GM12878 (cell line): ENCODE results near the gene COL26A1. TPM values are rescaled to one million over a fixed set of nuclear protein-coding genes. Genes with fewer than 3 reads are reported as not detected.

Experiments used
- ATAC-seq: fragments of 200-7000 bp; cut with Tn5 transposase; 3 replicates; pipeline ENCODE4 v1.9.1; 2020; ENCODE audit warnings: mild to moderate bottlenecking, moderate library complexity
- BruUV-seq: library from RNA; stranded (reverse); fragments of 400-500 nt; replicated peaks from 2 replicates; lab custom pipeline; 2021; lab: Mats Ljungman, UMichigan
- CTCF ChIA-PET: fragments of 300-600 bp; sonication (Branson Sonifier 250); formaldehyde crosslinking; extraction: SDS; loops from one replicate; lab custom pipeline; 2021; ENCODE audit warnings: inconsistent platforms; lab: Yijun Ruan, JAX
- POLR2A ChIA-PET: fragments of 350-600 bp; formaldehyde crosslinking; extraction: SDS; loops from one replicate; lab custom pipeline; 2021; ENCODE audit warnings: inconsistent platforms; lab: Charles Lee
- RAD21 ChIA-PET: fragments of 300-600 bp; sonication (Branson Sonifier 250); formaldehyde crosslinking; loops from one replicate; lab custom pipeline; 2023; ENCODE audit warnings: antibody characterized with exemption; ENCODE audit not compliant: unreplicated experiment; lab: Charles Lee
- SMC1A ChIA-PET: fragments of 300-600 bp; sonication (Branson Sonifier 250); formaldehyde crosslinking; loops from one replicate; lab custom pipeline; 2023; ENCODE audit not compliant: unreplicated experiment, uncharacterized antibody; lab: Charles Lee
- DNase-seq: peaks from one replicate; pipeline ENCODE4 v3.0.0-alpha.2; 2011; ENCODE audit warnings: low read depth, low spot score
- FAIRE-seq: peaks from 3 replicates; lab custom pipeline; 2011; peaks lifted over from hg19 to GRCh38; lab: Jason Lieb, UNC
- H2AFZ ChIP-seq: 2 replicates; pipeline ENCODE4 v1.6.0; 2011; ENCODE audit warnings: low read depth, low read length, control low read depth; ENCODE audit not compliant: control insufficient read depth
- H3K27ac ChIP-seq: 2 replicates; pipeline ENCODE4 v1.5.1; 2011; ENCODE audit warnings: control low read depth; ENCODE audit not compliant: control insufficient read depth, insufficient read depth
- H3K27me3 ChIP-seq, 2 experiments: replicated peaks in 1 of 2; 2 replicates each; pipeline versions ENCODE4 v1.6.0 to v1.6.1; 2011; ENCODE audit warnings: low read length in 1 of 2; ENCODE audit not compliant: control insufficient read depth in 2 of 2, insufficient read depth in 2 of 2
- H3K36me3 ChIP-seq, 2 experiments: 2 replicates each; pipeline ENCODE4 v1.5.1; 2011; ENCODE audit warnings: low read length in 1 of 2; ENCODE audit not compliant: control insufficient read depth in 2 of 2, insufficient read depth in 2 of 2
- H3K4me1 ChIP-seq: 2 replicates; pipeline ENCODE4 v1.6.1; 2011; ENCODE audit warnings: mild to moderate bottlenecking, low read length, moderate library complexity, mixed read lengths; ENCODE audit not compliant: control insufficient read depth, insufficient read depth
- H3K4me2 ChIP-seq: 2 replicates; pipeline ENCODE4 v1.6.0; 2011; ENCODE audit warnings: control low read depth; ENCODE audit not compliant: control insufficient read depth, insufficient read depth
- H3K4me3 ChIP-seq: fragments of 200-600 bp; sonication (generic); 2 replicates; pipeline ENCODE4 v1.5.1; 2016
- H3K79me2 ChIP-seq: 2 replicates; pipeline ENCODE4 v1.6.0; 2011; ENCODE audit warnings: low read length; ENCODE audit not compliant: control insufficient read depth, insufficient read depth
- H3K9ac ChIP-seq: 2 replicates; pipeline ENCODE4 v1.8.0; 2011; ENCODE audit warnings: low read length, control low read depth, mixed read lengths; ENCODE audit not compliant: control insufficient read depth, insufficient read depth
- H3K9me3 ChIP-seq: replicated peaks from 3 replicates; pipeline ENCODE4 v1.5.1; 2011; ENCODE audit warnings: mild to moderate bottlenecking, low read length; ENCODE audit not compliant: control insufficient read depth, insufficient read depth
- H4K20me1 ChIP-seq: 2 replicates; pipeline ENCODE4 v1.6.0; 2011; ENCODE audit not compliant: control insufficient read depth, insufficient read depth
- BRCA1 ChIP-seq: IDR thresholded peaks from 2 replicates; pipeline ENCODE4 v1.6.1; 2011; ENCODE audit warnings: low read depth, low read length, improper control_type of control experiment
- CTCF ChIP-seq, 3 experiments: IDR thresholded peaks in 2 of 3; conservative IDR thresholded peaks in 1 of 3; 2 replicates each; pipeline ENCODE4 v1.5.1; 2011; ENCODE audit warnings: low read depth in 3 of 3, low read length in 3 of 3, mild to moderate bottlenecking in 3 of 3, control low read depth in 2 of 3, moderate library complexity in 2 of 3, inconsistent platforms in 1 of 3, mixed read lengths in 1 of 3; ENCODE audit not compliant: control insufficient read depth in 2 of 3, insufficient read depth in 1 of 3; ENCODE audit errors: extremely low read depth in 1 of 3
- MEF2B ChIP-seq: fragments of 450-650 bp; IDR thresholded peaks from 2 replicates; pipeline ENCODE4 v1.6.1; 2018; ENCODE audit warnings: mild to moderate bottlenecking, moderate library complexity; ENCODE audit not compliant: partially characterized antibody, poor library complexity, severe bottlenecking
- RAD21 ChIP-seq: IDR thresholded peaks from 2 replicates; pipeline ENCODE4 v1.6.1; 2011; ENCODE audit warnings: mild to moderate bottlenecking, low read depth, low read length, moderate library complexity; ENCODE audit not compliant: insufficient read depth
- SMC3 ChIP-seq: IDR thresholded peaks from 2 replicates; pipeline ENCODE4 v1.6.1; 2011; ENCODE audit warnings: low read length, improper control_type of control experiment, borderline replicate concordance
- USF2 ChIP-seq: IDR thresholded peaks from 2 replicates; pipeline ENCODE4 v1.6.1; 2011; ENCODE audit warnings: low read depth, low read length, improper control_type of control experiment, borderline replicate concordance
- ZNF384 ChIP-seq: IDR thresholded peaks from 2 replicates; pipeline ENCODE4 v1.6.1; 2012; ENCODE audit warnings: low read depth, mild to moderate bottlenecking, low read length, improper control_type of control experiment, borderline replicate concordance
- WGBS: methylation state at CpG from one replicate; pipeline ENCODE4 v1.1.6; 2016; ENCODE audit warnings: low lambda C conversion rate; ENCODE audit not compliant: insufficient replicate concordance, insufficient coverage; ENCODE audit errors: missing lambda C conversion rate; 5-methylcytosine and 5-hydroxymethylcytosine counted together
- in situ Hi-C: fragments of 300-500 bp; cut with MboI; formaldehyde crosslinking; loops from 9 replicates; pipeline ENCODE4 v1.14.3; 2018; ENCODE audit warnings: mixed read lengths
- intact Hi-C: fragments of 100-400 bp; cut with micrococcal nuclease; formaldehyde crosslinking; loops from one replicate; pipeline ENCODE4 v1.14.2; 2022; ENCODE audit not compliant: unreplicated experiment
- polyA plus RNA-seq, 11 experiments: library from polyadenylated mRNA; depleted of rRNA in 4 of 11; unstranded in 6 of 11; stranded (reverse) in 5 of 11; fragments of >200 nt; fragmentation: Nextera tagmentation in 4 of 11; fragmentation: Illumina TruSeq in 1 of 11; extraction: Ambion mirVana in 4 of 11; extraction: Trizol in 1 of 11; gene quantifications; 1 replicate in 1 of 11; 2 replicates in 10 of 11; pipeline versions ENCODE4 v1.2.1 to v1.2.3, GENCODE V29; 2011 to 2016; ENCODE audit warnings: inconsistent platforms in 2 of 11, missing spikeins in 2 of 11, low read depth in 1 of 11
- total RNA-seq, 4 experiments: library from RNA; depleted of rRNA in 3 of 4; stranded (reverse); fragments of >200 nt in 3 of 4; fragmentation: Illumina TruSeq in 1 of 4; extraction: Trizol in 1 of 4; gene quantifications; 2 replicates each; pipeline versions ENCODE4 v1.2.1 to v1.2.3, GENCODE V29; 2013 to 2021

The COL26A1 gene
- total and polyA plus RNA-seq, 10 of the 15 experiments (the other 5 are each of a cell fraction or from before 2014, with no cell fraction given): 0.08 TPM; not detected in 9

- intact Hi-C loops: loop anchor here (1.0 kb wide), 1 partner anchor 47 kb away; no protein-coding TSS in a partner anchor
- no peak overlapping the region for H3K4me2 ChIP-seq
- WGBS: 28% methylated on average over 16 of the region's 16 CpGs
Observed at GRCh38 chr7:101410743-101411507, 48.2 kb downstream of the COL26A1 start.

More at GRCh38 chr7:101410743-101411507, 48.2 kb downstream of the COL26A1 start:
- RAD21 ChIA-PET: interaction anchor here (0.9 to 1.5 kb wide), 4 partner anchors 39 to 130 kb away, joined by 3 to 4 read pairs (median 3); partner anchors contain the start of gene COL26A1
- FAIRE-seq (no peak), ATAC-seq (peak; percentile 62)
- CTCF ChIA-PET: interaction anchor here (0.7 to 2.3 kb wide), 12 partner anchors 10 to 124 kb away, joined by 3 to 26 read pairs (median 4); partner anchors contain the start of gene COL26A1
- TF ChIP-seq USF2: no peak
- TF ChIP-seq MEF2B: no peak
- TF ChIP-seq CTCF (IDR thresholded peaks at IDR 0.05 in 2 of 3, conservative IDR thresholded peaks at IDR 0.05 in 1 of 3; ENCODE audit: control insufficient read depth in 2 of 3, extremely low read depth in 1 of 3, insufficient read depth in 1 of 3, low read depth in 3 of 3, low read length in 3 of 3): peak; percentile 47 to 79 (median 71)
- TF ChIP-seq BRCA1: no peak
- TF ChIP-seq SMC3: peak; percentile 42; the same call in 1 of the 2 replicates
- peak; percentile 52 for TF ChIP-seq RAD21
- no peak for TF ChIP-seq ZNF384
- TF ChIP-seq, all 136 proteins: peak for 3
- Histone ChIP-seq H3K4me1 (no peaks in the 10 kb centered on the region), H3K36me3 (no peaks in the 10 kb centered on the region), H2AFZ (no peak overlapping the region), H3K9ac (no peak overlapping the region), H3K27me3 (no peaks in the 10 kb centered on the region), H3K9me3 (peaks cover 3% of the 10 kb centered on the region; the same call in 1 of the 3 replicates), H3K79me2 (no peaks in the 10 kb centered on the region), H3K27ac (no peak overlapping the region), H4K20me1 (no peaks in the 10 kb centered on the region), H3K4me3 (no peak overlapping the region)
- in situ Hi-C loops: no loop called here
- ChIA-PET SMC1A (interaction anchor here (0.8 to 1.1 kb wide), 2 partner anchors 11 to 46 kb away, joined by 3 read pairs; no protein-coding TSS in a partner anchor), POLR2A (no interaction called here)
- no peak for DNase-seq
- no TSS peak for BruUV-seq
